ENCODE data around the gene CNGB1. TPM values are rescaled to one million over a fixed set of nuclear protein-coding genes. Genes with fewer than 3 reads are reported as not detected.

CNGB1 gene
- total RNA-seq, 1 donor from 2014 or later: not detected

DNA sequence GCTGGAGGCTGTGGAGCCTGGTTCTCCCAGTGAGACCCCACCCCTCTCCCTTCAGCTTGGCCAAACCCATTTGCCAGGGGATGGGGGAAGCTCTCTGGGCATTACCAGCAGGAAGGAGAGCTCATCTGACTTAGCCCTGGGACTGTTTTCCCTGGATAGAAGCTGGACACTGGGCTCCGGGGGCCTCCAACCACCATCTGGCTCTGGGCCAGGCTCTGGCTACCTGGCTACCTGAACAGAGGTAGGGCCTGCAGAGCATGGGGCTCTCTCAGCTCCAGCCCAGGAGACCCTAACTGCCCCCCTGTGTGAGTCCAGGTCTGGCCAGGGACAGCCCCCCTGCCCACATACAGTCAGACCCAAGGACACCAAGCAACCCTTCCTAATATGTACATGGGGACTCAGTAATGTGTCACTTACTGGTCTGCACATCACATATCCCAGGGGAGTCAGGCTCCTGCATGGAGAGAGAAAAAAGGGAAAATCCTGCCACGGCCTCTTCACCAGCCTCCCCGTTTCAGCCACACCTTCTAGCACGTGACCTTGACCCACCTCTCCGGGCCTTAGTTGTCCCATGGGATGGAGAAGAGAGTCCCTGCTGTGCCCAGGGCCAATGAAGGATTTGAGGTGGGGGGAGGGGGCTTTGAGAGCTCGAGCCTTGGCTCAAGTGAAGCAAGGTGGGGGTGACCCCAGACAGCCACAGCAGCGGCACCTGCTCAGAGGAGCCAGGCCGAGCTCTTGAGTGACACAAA is 13.8 kb downstream of the CNGB1 start:
- Histone ChIP-seq H3K27me3 (ENCODE audit: control insufficient read depth in 3 of 3, insufficient read depth in 3 of 3, low read length in 3 of 3) (peaks cover 0 to 7% (median 0%) of the 10 kb centered on the region in 3 donors), H3K27ac (ENCODE audit: low read depth, low read length) (no peak overlapping the region), H3K9ac (ENCODE audit: low read depth in 1 of 3, low read length in 3 of 3) (no peak overlapping the region), H3K9me3 (ENCODE audit: control insufficient read depth in 3 of 3, low read length in 3 of 3) (no peaks in the 10 kb centered on the region), H3K4me3 (ENCODE audit: low read length in 3 of 3) (no peak overlapping the region), H3K4me1 (ENCODE audit: control insufficient read depth in 3 of 3, insufficient read depth in 3 of 3, low read length in 3 of 3) (no peaks in the 10 kb centered on the region), H3K36me3 (ENCODE audit: control insufficient read depth in 3 of 3, insufficient read depth in 3 of 3, low read length in 3 of 3) (no peaks in the 10 kb centered on the region)

DNA sequence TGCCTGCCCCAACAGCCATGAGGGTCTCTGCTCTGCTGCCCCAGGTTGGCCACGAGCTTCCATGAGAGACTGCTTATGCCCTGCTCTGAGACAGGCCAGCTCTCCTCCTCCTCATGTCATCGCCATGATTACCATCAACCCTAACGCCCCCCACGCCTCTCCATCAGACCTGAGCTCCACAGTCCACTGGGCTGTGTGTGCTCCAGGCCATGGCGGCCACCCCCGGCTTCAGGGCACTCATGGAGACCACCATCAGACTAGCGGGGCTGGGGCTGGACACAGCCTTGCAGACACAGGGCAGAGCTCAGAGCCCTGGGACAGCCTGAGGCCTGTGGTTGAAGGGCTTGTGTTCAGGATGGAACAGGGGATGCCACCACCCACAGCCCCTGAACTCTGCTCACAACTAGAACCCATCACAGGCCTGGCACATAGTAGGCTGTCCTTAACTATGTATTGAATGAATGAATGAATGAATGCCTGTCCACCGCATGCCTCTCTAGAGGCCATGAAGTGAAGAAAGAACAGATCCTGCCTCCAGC is 14.6 kb downstream of the CNGB1 start:
- no peak overlapping the region for H3K4me3 ChIP-seq (ENCODE audit: low read length in 3 of 3)
- no peak overlapping the region for H3K9ac ChIP-seq (ENCODE audit: low read depth in 1 of 3, low read length in 3 of 3)
- no peak overlapping the region for H3K27ac ChIP-seq (ENCODE audit: low read depth, low read length)
- no peaks in the 10 kb centered on the region for H3K4me1 ChIP-seq (ENCODE audit: control insufficient read depth in 3 of 3, insufficient read depth in 3 of 3, low read length in 3 of 3)
- H3K36me3 ChIP-seq (ENCODE audit: control insufficient read depth in 3 of 3, insufficient read depth in 3 of 3, low read length in 3 of 3): no peaks in the 10 kb centered on the region
- no peaks in the 10 kb centered on the region for H3K9me3 ChIP-seq (ENCODE audit: control insufficient read depth in 3 of 3, low read length in 3 of 3)
- peaks cover 0 to 7% (median 0%) of the 10 kb centered on the region in 3 donors for H3K27me3 ChIP-seq (ENCODE audit: control insufficient read depth in 3 of 3, insufficient read depth in 3 of 3, low read length in 3 of 3)

DNA sequence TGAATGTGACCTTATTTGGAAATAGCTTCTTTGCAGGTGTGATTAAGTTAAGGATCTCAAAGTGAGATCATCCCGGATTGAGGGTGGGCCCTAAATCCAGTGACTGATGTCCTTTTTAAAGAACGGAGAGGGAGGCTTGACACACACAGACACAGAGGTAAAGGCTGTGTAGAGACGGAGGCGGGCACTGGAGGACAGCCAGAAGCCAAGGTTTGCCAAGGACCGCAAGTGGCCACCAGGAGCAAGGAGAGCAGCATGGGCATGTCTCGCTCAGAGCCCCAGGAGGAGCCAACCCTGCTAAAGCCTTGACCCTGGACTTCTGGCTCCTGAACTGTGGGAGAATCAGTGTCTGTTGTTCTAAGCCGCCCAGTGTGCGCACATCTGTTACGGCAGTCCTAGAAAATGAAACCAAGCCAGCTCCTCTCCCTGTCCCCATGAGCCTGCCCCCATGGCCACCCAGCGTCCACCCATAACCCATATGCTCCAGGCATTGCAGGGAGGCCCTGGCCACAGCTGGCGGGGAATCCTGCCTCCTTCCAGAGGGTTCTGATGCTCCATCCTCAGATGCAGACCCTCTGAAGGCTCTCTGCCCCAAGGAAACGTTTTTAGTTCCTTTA is 15.2 kb downstream of the CNGB1 start:
- Histone ChIP-seq H3K36me3 (ENCODE audit: control insufficient read depth in 3 of 3, insufficient read depth in 3 of 3, low read length in 3 of 3) (no peaks in the 10 kb centered on the region), H3K9me3 (ENCODE audit: control insufficient read depth in 3 of 3, low read length in 3 of 3) (no peaks in the 10 kb centered on the region), H3K27ac (ENCODE audit: low read depth, low read length) (no peak overlapping the region), H3K9ac (ENCODE audit: low read depth in 1 of 3, low read length in 3 of 3) (no peak overlapping the region), H3K4me3 (ENCODE audit: low read length in 3 of 3) (no peak overlapping the region), H3K27me3 (ENCODE audit: control insufficient read depth in 3 of 3, insufficient read depth in 3 of 3, low read length in 3 of 3) (peaks cover 0 to 7% (median 2%) of the 10 kb centered on the region in 3 donors), H3K4me1 (ENCODE audit: control insufficient read depth in 3 of 3, insufficient read depth in 3 of 3, low read length in 3 of 3) (no peaks in the 10 kb centered on the region)

DNA sequence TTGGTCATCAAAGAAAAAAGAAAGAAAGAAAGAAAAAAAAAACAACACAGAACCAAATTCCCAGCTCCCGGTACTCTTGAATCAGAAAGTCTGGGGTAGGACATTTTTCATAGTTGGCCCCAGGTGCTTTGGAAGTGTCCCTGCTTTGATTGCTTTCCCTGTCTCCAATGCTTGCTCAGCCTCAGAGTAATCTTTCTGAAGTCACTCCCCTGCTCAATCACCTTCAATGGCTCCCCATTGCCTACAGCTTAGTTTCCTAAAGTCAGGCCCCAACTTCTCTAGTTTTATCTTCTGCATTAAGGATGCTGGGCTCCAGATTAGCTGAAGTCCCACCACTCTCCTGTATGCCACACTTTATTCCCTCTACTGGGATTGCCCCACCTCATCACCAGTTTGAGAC is 17.1 kb downstream of the CNGB1 start:
- Histone ChIP-seq H3K27ac (ENCODE audit: low read depth, low read length) (no peak overlapping the region), H3K9ac (ENCODE audit: low read depth in 1 of 3, low read length in 3 of 3) (no peak overlapping the region), H3K9me3 (ENCODE audit: control insufficient read depth in 3 of 3, low read length in 3 of 3) (no peaks in the 10 kb centered on the region), H3K4me3 (ENCODE audit: low read length in 3 of 3) (no peak overlapping the region), H3K36me3 (ENCODE audit: control insufficient read depth in 3 of 3, insufficient read depth in 3 of 3, low read length in 3 of 3) (no peaks in the 10 kb centered on the region), H3K4me1 (ENCODE audit: control insufficient read depth in 3 of 3, insufficient read depth in 3 of 3, low read length in 3 of 3) (no peaks in the 10 kb centered on the region), H3K27me3 (ENCODE audit: control insufficient read depth in 3 of 3, insufficient read depth in 3 of 3, low read length in 3 of 3) (peaks cover 4 to 14% (median 7%) of the 10 kb centered on the region in 3 donors)

DNA sequence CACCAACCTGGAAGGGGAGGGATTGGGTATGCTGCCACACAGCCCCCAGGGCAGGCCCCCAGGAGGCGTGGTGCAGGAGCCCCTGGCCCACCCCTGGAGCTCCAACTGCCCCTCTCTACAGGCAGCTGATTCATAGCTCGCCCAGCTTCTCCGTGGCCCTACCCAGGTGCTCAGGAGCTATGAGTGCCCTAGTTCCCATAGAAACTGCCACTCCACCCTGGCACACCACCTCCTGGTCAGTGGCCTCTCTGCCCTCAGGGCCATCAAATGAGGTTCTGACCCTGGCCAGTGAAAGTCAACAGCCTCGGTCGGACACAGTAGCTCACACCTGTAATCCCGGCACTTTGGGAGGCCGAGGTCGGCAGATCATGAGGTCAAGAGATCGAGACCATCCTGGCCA is 18.0 kb downstream of the CNGB1 start:
- Histone ChIP-seq H3K27ac (ENCODE audit: low read depth, low read length) (no peak overlapping the region), H3K9me3 (ENCODE audit: control insufficient read depth in 3 of 3, low read length in 3 of 3) (no peaks in the 10 kb centered on the region), H3K9ac (ENCODE audit: low read depth in 1 of 3, low read length in 3 of 3) (no peak overlapping the region), H3K4me3 (ENCODE audit: low read length in 3 of 3) (no peak overlapping the region), H3K36me3 (ENCODE audit: control insufficient read depth in 3 of 3, insufficient read depth in 3 of 3, low read length in 3 of 3) (no peaks in the 10 kb centered on the region), H3K27me3 (ENCODE audit: control insufficient read depth in 3 of 3, insufficient read depth in 3 of 3, low read length in 3 of 3) (peaks cover 4 to 16% (median 7%) of the 10 kb centered on the region in 3 donors), H3K4me1 (ENCODE audit: control insufficient read depth in 3 of 3, insufficient read depth in 3 of 3, low read length in 3 of 3) (no peaks in the 10 kb centered on the region)

DNA sequence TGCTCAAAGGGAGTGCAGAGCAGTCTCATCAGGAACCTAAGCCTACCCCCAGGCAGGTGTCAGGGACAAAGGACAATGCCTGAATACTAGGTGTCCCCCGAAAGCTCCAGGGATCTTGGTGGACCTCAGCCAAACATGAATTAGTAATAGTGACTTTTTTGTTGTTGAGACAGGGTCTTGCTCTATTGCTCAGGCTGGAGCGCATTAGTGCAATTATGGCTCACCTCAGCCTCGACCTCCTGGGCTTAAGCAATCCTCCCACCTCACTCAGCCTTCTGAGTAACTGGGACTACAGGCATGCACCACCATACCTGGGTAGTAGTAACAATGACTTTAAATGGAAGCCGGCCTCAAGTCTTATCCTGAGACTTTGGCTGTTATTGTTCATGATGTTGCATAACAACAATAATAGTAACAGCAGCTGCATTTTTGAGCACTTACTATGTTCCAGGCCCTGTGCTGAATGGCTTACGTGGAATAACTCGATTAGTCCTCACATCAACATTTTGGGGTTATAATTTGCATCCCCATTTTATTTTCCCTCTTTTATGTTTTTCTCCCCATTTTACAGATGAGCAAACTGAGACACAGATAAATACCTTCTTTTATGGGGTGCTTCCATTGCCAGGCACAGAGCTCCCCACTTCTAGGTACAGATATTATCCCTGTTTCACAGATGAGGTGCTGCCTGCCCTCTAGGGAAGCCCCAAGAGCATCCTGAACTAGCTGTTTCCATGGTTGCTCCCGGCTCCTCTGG is 19.5 kb downstream of the CNGB1 start:
- Histone ChIP-seq H3K4me3 (ENCODE audit: low read length in 3 of 3) (no peak overlapping the region), H3K27me3 (ENCODE audit: control insufficient read depth in 3 of 3, insufficient read depth in 3 of 3, low read length in 3 of 3) (peaks cover 4 to 16% (median 7%) of the 10 kb centered on the region in 3 donors), H3K27ac (ENCODE audit: low read depth, low read length) (no peak overlapping the region), H3K9ac (ENCODE audit: low read depth in 1 of 3, low read length in 3 of 3) (no peak overlapping the region), H3K9me3 (ENCODE audit: control insufficient read depth in 3 of 3, low read length in 3 of 3) (no peaks in the 10 kb centered on the region), H3K4me1 (ENCODE audit: control insufficient read depth in 3 of 3, insufficient read depth in 3 of 3, low read length in 3 of 3) (no peaks in the 10 kb centered on the region), H3K36me3 (ENCODE audit: control insufficient read depth in 3 of 3, insufficient read depth in 3 of 3, low read length in 3 of 3) (no peaks in the 10 kb centered on the region)

DNA sequence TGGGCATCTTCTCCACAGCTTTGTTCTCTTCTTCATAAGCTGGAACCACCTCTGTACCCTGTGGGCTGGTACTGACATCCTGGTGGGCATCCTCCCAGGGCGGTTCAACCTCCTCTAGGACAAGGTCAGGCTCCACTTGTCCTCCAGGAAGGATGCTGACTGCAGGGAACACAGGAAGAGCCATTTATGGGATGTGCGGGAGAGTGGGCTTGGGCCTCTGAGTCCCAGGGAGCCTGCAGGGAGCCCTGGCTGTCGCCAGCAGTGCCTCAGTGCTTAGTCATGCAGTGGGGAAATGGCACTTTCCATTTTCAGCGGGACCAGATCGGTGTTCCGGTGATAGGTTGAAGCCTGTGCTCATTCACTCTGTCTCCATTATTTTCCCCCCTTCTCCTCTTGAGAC is 20.5 kb downstream of the CNGB1 start:
- Histone ChIP-seq H3K36me3 (ENCODE audit: control insufficient read depth in 3 of 3, insufficient read depth in 3 of 3, low read length in 3 of 3) (no peaks in the 10 kb centered on the region), H3K9ac (ENCODE audit: low read depth in 1 of 3, low read length in 3 of 3) (no peak overlapping the region), H3K4me3 (ENCODE audit: low read length in 3 of 3) (no peak overlapping the region), H3K4me1 (ENCODE audit: control insufficient read depth in 3 of 3, insufficient read depth in 3 of 3, low read length in 3 of 3) (no peaks in the 10 kb centered on the region), H3K9me3 (ENCODE audit: control insufficient read depth in 3 of 3, low read length in 3 of 3) (no peaks in the 10 kb centered on the region), H3K27me3 (ENCODE audit: control insufficient read depth in 3 of 3, insufficient read depth in 3 of 3, low read length in 3 of 3) (peaks cover 4 to 16% (median 7%) of the 10 kb centered on the region in 3 donors), H3K27ac (ENCODE audit: low read depth, low read length) (no peak overlapping the region)

DNA sequence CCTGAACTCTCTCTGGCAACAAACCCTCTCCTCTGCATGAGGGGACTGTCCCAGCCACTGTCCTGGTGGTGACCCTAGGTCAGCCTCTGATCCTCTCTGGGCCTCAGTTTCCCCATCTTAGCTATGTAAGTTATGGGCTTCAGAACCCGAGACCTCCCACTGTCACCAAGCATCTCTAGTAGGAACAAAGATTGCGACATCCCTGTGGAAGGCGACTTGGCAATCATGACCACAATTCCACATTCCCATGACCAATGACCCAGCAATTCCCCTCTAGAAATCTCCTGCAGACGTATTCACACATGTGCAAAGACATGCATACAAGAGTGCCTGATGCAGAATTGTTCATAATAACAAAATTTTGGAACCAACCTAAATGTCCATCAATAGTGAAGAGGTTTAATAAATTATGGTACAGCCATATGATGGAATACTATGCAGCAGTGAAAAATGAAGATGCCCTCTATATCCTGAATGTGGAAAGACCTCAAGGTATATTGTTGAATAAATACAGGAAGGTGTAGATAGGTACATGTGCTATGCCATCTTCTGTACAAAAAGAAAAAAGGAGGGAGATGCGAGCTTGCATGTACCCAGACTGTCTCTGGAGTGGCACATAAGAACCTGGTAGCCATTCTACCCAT is 21.2 kb downstream of the CNGB1 start:
- Histone ChIP-seq H3K36me3 (ENCODE audit: control insufficient read depth in 3 of 3, insufficient read depth in 3 of 3, low read length in 3 of 3) (no peaks in the 10 kb centered on the region), H3K27me3 (ENCODE audit: control insufficient read depth in 3 of 3, insufficient read depth in 3 of 3, low read length in 3 of 3) (peaks cover 4 to 16% (median 7%) of the 10 kb centered on the region in 3 donors), H3K4me1 (ENCODE audit: control insufficient read depth in 3 of 3, insufficient read depth in 3 of 3, low read length in 3 of 3) (no peaks in the 10 kb centered on the region), H3K4me3 (ENCODE audit: low read length in 3 of 3) (no peak overlapping the region), H3K9me3 (ENCODE audit: control insufficient read depth in 3 of 3, low read length in 3 of 3) (no peaks in the 10 kb centered on the region), H3K9ac (ENCODE audit: low read depth in 1 of 3, low read length in 3 of 3) (no peak overlapping the region), H3K27ac (ENCODE audit: low read depth, low read length) (no peak overlapping the region)

DNA sequence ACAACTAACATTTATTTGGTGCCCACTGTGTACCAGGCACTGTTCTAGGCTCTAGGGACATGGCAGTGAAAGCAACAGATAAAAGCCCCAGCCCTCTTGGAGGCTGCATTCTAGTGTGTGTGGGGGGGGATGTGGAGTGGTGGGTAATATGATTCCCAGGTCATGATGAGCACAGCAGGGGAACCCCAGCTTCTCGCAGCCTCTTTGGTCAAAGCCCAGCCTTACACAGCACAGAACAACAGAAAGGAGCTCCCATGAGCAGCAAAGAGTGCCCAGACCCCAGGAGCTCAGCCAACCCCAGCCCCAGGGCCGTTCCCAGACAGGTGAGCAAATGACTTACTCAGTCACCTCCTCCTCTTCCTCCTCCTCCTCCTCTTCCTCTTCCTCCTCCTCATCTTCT is 21.9 kb downstream of the CNGB1 start:
- H3K9me3 ChIP-seq (ENCODE audit: control insufficient read depth in 3 of 3, low read length in 3 of 3): no peaks in the 10 kb centered on the region
- no peak overlapping the region for H3K4me3 ChIP-seq (ENCODE audit: low read length in 3 of 3)
- no peak overlapping the region for H3K27ac ChIP-seq (ENCODE audit: low read depth, low read length)
- H3K4me1 ChIP-seq (ENCODE audit: control insufficient read depth in 3 of 3, insufficient read depth in 3 of 3, low read length in 3 of 3): no peaks in the 10 kb centered on the region
- H3K36me3 ChIP-seq (ENCODE audit: control insufficient read depth in 3 of 3, insufficient read depth in 3 of 3, low read length in 3 of 3): no peaks in the 10 kb centered on the region
- H3K9ac ChIP-seq (ENCODE audit: low read depth in 1 of 3, low read length in 3 of 3): no peak overlapping the region
- H3K27me3 ChIP-seq (ENCODE audit: control insufficient read depth in 3 of 3, insufficient read depth in 3 of 3, low read length in 3 of 3): peaks cover 4 to 16% (median 7%) of the 10 kb centered on the region in 3 donors

All from skeletal muscle tissue (tissue), 4 donors.